Spleen (tissue), 11 donors: ENCODE results near the gene HOMEZ. TPM values are rescaled to one million over a fixed set of nuclear protein-coding genes. Genes with fewer than 3 reads are reported as not detected.

Source experiments
- DNase-seq: peaks from one replicate; pipeline ENCODE4 v3.0.0-alpha.2; 2020
- H3K27ac ChIP-seq, 8 donors: fragments of 200-600 bp; sonication (generic) in 7 of 8; 1 replicate in 4 of 8; 2 replicates in 4 of 8; pipeline versions ENCODE4 v1.5.0 to v1.8.0; 2016 to 2021; ENCODE audit warnings: inconsistent platforms in 4 of 8, mild to moderate bottlenecking in 4 of 8, moderate library complexity in 1 of 8
- H3K27me3 ChIP-seq, 7 donors: fragments of 200-600 bp; sonication (generic) in 6 of 7; replicated peaks in 1 of 7; 1 replicate in 4 of 7; 2 replicates in 3 of 7; pipeline versions ENCODE4 v1.5.0 to v1.8.0; 2016 to 2021; ENCODE audit warnings: inconsistent platforms in 3 of 7, mild to moderate bottlenecking in 1 of 7
- H3K36me3 ChIP-seq, 6 donors: fragments of 200-600 bp; sonication (generic) in 5 of 6; 1 replicate in 4 of 6; 2 replicates in 2 of 6; pipeline versions ENCODE4 v1.5.0 to v1.8.0; 2016 to 2021; ENCODE audit warnings: inconsistent platforms in 2 of 6
- H3K4me1 ChIP-seq, 6 donors: fragments of 200-600 bp; sonication (generic) in 5 of 6; 1 replicate in 3 of 6; 2 replicates in 3 of 6; pipeline versions ENCODE4 v1.5.0 to v1.8.0; 2016 to 2021; ENCODE audit warnings: inconsistent platforms in 3 of 6
- H3K4me3 ChIP-seq, 8 donors: fragments of 200-600 bp; sonication (generic) in 7 of 8; 1 replicate in 4 of 8; 2 replicates in 4 of 8; pipeline versions ENCODE4 v1.5.0 to v1.8.0; 2016 to 2021; ENCODE audit warnings: inconsistent platforms in 4 of 8, mild to moderate bottlenecking in 4 of 8, moderate library complexity in 2 of 8
- H3K9me3 ChIP-seq, 8 donors: fragments of 200-600 bp; sonication (generic) in 7 of 8; 1 replicate in 4 of 8; 2 replicates in 4 of 8; pipeline versions ENCODE4 v1.5.0 to v1.8.0; 2016 to 2021; ENCODE audit warnings: inconsistent platforms in 4 of 8
- POLR2A ChIP-seq, 3 donors: fragments of 450-650 bp; IDR thresholded peaks; one replicate each; pipeline ENCODE4 v1.5.1; 2017; ENCODE audit warnings: antibody characterized with exemption in 3 of 3, mild to moderate bottlenecking in 1 of 3
- POLR2AphosphoS5 ChIP-seq, 3 donors: sonication (generic); formaldehyde crosslinking; IDR thresholded peaks; one replicate each; pipeline ENCODE4 v1.5.1; 2017; ENCODE audit warnings: antibody characterized with exemption in 3 of 3
- WGBS, 5 donors: extraction: QIAGEN DNeasy Blood & Tissue Kit in 3 of 5; methylation state at CpG; one replicate each; pipeline versions ENCODE4 v1.1.5 to v1.1.7; 2013 to 2018; 5-methylcytosine and 5-hydroxymethylcytosine counted together
- intact Hi-C: fragments of 100-400 bp; cut with DNase I; formaldehyde crosslinking; loops from one replicate; pipeline ENCODE4 v1.15.0; 2023; ENCODE audit warnings: low total_unique reads
- polyA plus RNA-seq, 3 donors: library from polyadenylated mRNA; stranded (reverse); fragments of 200-250 nt; gene quantifications; one replicate each; pipeline ENCODE4 v1.2.1, GENCODE V29; 2013
- total RNA-seq, 7 donors: library from RNA; depleted of rRNA in 3 of 7; stranded (reverse); fragments of >200 nt in 3 of 7; fragmentation: NEBNext Ultra II Directional in 4 of 7; extraction: Animal tissue kit (Norgen Biotek cat#: 25700) in 4 of 7; gene quantifications; one replicate each; pipeline versions ENCODE4 v1.1.0 to v1.2.1, GENCODE V29; 2016 to 2021
- TF ChIP-seq, protein P1 (sequence below), 11 experiments: fragments of 200-600 bp in 7 of 11; fragments of 450-650 bp in 4 of 11; sonication (generic) in 4 of 11; IDR thresholded peaks in 8 of 11; conservative IDR thresholded peaks in 3 of 11; 1 replicate in 7 of 11; 2 replicates in 4 of 11; pipeline versions ENCODE4 v1.4.0 to v1.8.0; 2016 to 2021; ENCODE audit warnings: antibody characterized with exemption in 11 of 11, inconsistent platforms in 4 of 11, mild to moderate bottlenecking in 1 of 11
- donor health status: healthy with polysubstance abuse.
- donor health status: DM: no; HTN: no; CAD: no; lungs with moderate emphysema.
- donor health status: DM: no; HTN: no; CAD: no.
- donor health status: Bipolar disorder and iron deficiency.
- donor health status: healthy.
- donor health status: DM: no; HTN: no; CAD: no.
- donor health status: DM: yes; HTN: yes; CAD: no.

Gene HOMEZ
- total and polyA plus RNA-seq, 10 donors: 3.1 to 13.0 (median 8.5) TPM

DNA sequence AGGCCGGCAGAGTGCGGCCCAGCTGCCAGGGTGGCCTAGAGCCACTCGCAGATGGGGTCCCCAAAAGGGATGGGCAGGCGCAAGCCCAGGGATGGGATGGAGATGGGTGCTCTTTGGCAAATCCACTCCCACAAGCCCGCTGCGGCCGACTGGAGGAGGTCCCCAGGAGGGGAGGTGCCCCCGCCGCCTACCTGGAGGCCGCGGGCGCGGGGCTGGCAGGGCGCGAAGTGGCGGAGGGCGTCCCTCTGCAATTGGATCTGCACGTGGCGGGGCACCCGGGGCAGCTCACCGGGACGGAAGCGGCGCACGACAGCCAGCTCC is 16.0 kb upstream of the HOMEZ start:
- TF ChIP-seq POLR2A (IDR thresholded peaks at IDR 0.05) (peak in 2 of 3 donors; percentile 38 to 70), POLR2AphosphoS5 (IDR thresholded peaks at IDR 0.05) (peak in 1 of 3 donors; percentile 64)
- TF ChIP-seq, protein P1, sequence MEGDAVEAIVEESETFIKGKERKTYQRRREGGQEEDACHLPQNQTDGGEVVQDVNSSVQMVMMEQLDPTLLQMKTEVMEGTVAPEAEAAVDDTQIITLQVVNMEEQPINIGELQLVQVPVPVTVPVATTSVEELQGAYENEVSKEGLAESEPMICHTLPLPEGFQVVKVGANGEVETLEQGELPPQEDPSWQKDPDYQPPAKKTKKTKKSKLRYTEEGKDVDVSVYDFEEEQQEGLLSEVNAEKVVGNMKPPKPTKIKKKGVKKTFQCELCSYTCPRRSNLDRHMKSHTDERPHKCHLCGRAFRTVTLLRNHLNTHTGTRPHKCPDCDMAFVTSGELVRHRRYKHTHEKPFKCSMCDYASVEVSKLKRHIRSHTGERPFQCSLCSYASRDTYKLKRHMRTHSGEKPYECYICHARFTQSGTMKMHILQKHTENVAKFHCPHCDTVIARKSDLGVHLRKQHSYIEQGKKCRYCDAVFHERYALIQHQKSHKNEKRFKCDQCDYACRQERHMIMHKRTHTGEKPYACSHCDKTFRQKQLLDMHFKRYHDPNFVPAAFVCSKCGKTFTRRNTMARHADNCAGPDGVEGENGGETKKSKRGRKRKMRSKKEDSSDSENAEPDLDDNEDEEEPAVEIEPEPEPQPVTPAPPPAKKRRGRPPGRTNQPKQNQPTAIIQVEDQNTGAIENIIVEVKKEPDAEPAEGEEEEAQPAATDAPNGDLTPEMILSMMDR (IDR thresholded peaks at IDR 0.05 in 8 of 11, conservative IDR thresholded peaks at IDR 0.05 in 3 of 11): no peak
- Histone ChIP-seq H3K4me3 (peak overlapping the region; percentile 72 to 92 (median 84)), H3K4me1 (peaks cover 15 to 66% (median 45%) of the 10 kb centered on the region in 6 donors), H3K9me3 (no peaks in the 10 kb centered on the region), H3K27ac (peak overlapping the region; percentile 93 to 98 (median 96)), H3K36me3 (peaks cover 0 to 24% (median 11%) of the 10 kb centered on the region in 6 donors), H3K27me3 (no peaks in the 10 kb centered on the region)
- intact Hi-C loops: no loop called here
- DNase-seq: no peak
- WGBS, 5 donors: 0 to 1% (median 0%) methylated on average over 2 to 25 of the region's 25 CpGs

DNA sequence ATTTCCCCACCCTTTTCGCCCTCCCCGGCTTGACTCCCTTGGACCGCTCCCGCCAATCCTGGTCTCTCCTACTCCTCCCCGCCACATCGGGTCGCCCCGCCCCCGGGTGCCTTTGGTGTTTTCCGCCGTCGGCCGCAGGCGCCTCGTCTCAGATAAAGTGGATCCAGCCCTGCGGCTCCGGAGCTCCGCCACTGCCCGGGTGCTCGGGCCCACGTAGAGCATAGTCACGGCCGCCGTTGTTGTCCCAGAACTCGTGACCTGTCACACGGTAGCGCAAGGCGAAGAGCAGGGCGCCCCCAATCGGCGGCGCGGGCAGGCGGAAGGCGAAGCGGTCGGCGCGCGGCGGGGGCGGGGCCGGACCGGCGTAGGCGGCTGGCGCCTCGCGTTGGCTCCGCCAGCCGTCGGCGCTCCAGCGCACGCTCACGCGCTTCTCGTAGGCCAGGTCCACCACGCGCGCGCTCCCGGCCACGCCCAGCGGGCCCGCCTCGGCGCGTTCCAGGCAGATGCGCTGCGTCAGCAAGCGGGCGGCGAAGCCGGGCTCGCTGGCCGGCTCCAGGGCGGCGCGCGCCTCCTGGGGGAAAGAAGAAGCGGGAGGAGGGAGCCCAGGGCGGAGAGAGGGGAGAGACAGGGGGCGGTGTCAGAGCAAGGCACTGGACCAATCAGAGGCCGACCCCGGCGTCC is 15.5 kb upstream of the HOMEZ start:
- Histone ChIP-seq H3K27me3 (no peaks in the 10 kb centered on the region), H3K9me3 (no peaks in the 10 kb centered on the region), H3K36me3 (peaks cover 0 to 29% (median 12%) of the 10 kb centered on the region in 6 donors), H3K4me1 (peaks cover 15 to 61% (median 42%) of the 10 kb centered on the region in 6 donors), H3K27ac (peak overlapping the region; percentile 93 to 98 (median 96)), H3K4me3 (peak overlapping the region; percentile 72 to 92 (median 84))
- peak; percentile 100 for DNase-seq
- WGBS, 5 donors: 0 to 1% (median 1%) methylated on average over 30 to 87 of the region's 87 CpGs
- intact Hi-C loops: no loop called here
- TF ChIP-seq, protein P1 (IDR thresholded peaks at IDR 0.05 in 8 of 11, conservative IDR thresholded peaks at IDR 0.05 in 3 of 11): peak; percentile 15 to 93 (median 80)
- TF ChIP-seq POLR2A (IDR thresholded peaks at IDR 0.05) (peak in 2 of 3 donors; percentile 23 to 35), POLR2AphosphoS5 (IDR thresholded peaks at IDR 0.05) (peak; percentile 90 to 94 (median 92))

DNA sequence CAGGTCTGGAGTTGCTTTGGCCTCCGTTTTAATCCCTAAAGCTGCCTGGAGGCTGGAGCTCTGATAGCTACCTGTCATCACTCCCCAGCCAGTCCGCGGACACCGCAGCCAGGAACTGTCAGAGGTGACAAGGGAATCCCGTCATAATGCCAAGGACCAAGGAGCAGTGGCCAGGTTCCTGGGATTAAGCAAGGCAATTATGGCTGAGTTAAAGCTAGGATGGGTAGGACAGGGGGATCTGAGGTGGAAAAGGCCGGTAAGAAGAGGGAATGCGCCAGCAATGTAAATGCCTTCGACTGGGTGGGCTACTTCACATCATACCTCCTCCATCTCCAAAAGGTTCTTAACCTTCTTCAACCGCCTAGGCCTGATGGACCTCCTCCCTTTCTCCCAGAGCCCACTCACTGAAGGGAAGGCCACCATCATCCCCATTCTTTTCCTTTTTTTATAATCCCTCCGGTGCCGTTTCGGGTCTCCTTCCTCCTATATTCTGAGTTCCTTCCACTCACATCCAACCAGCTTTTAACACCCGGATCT is 14.8 kb upstream of the HOMEZ start:
- Histone ChIP-seq H3K27me3 (no peaks in the 10 kb centered on the region), H3K27ac (peak overlapping the region; percentile 75 to 98 (median 96)), H3K4me3 (peak overlapping the region; percentile 51 to 92 (median 76)), H3K36me3 (peaks cover 0 to 34% (median 12%) of the 10 kb centered on the region in 6 donors), H3K4me1 (peaks cover 13 to 55% (median 35%) of the 10 kb centered on the region in 6 donors), H3K9me3 (no peaks in the 10 kb centered on the region)
- intact Hi-C loops: no loop called here
- TF ChIP-seq POLR2A (IDR thresholded peaks at IDR 0.05) (no peak), POLR2AphosphoS5 (IDR thresholded peaks at IDR 0.05) (peak in 1 of 3 donors; percentile 3)
- peak; percentile 85 for DNase-seq
- 3 to 11% (median 5%) methylated on average over 13 of the region's 13 CpGs for WGBS, 5 donors

DNA sequence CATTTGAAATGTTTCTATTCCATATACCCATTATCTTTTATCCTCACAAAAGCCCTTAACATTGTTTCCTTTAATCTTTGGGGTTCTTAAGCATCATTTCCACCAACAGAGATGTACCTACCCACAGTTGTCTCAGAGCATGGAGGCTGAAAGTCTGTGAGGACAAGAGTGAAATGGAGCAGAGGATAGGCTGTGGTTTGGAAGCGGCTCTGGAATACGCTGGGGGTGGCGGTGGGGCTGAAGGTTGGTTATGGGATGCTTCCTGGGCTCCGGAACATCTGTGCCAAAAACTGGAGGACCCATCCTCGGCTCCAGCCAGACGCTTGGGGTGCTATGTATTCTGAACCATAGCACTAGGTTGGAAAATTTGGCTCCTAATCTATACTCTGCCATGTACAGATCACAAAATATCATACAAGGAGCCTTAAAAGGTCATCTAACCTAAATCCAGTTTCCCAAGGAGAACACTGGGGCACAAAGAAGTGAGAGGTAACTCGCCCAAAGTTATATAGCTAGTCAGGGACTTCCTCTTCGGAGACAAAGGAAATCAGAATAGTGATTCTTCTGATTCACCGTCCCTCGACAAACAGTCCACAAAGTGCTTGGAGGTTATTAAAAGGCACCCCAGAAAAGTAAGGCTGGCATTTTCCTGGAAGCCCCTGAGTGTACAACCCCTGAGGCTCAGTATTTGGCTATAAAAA is 14.2 kb upstream of the HOMEZ start:
- intact Hi-C loops: loop anchor here (10.0 kb wide), 1 partner anchor 175 kb away; no protein-coding TSS in a partner anchor
- Histone ChIP-seq H3K27ac (peak overlapping the region; percentile 75 to 98 (median 96)), H3K4me3 (peak overlapping the region; percentile 51 to 92 (median 76)), H3K4me1 (peaks cover 15 to 55% (median 34%) of the 10 kb centered on the region in 6 donors), H3K36me3 (peaks cover 0 to 34% (median 12%) of the 10 kb centered on the region in 6 donors), H3K27me3 (no peaks in the 10 kb centered on the region), H3K9me3 (no peaks in the 10 kb centered on the region)
- WGBS, 5 donors: 57 to 62% (median 60%) methylated on average over 10 of the region's 10 CpGs
- DNase-seq: no peak
- TF ChIP-seq POLR2AphosphoS5 (IDR thresholded peaks at IDR 0.05) (no peak), POLR2A (IDR thresholded peaks at IDR 0.05) (no peak)
- TF ChIP-seq, protein P1 (IDR thresholded peaks at IDR 0.05 in 8 of 11, conservative IDR thresholded peaks at IDR 0.05 in 3 of 11): no peak
